SH-SY5Y (cell line): ENCODE data around the gene TUBGCP3.

Source experiments
- GATA2 ChIP-seq: IDR thresholded peaks from 2 replicates; pipeline ENCODE4 v1.6.1; 2011; ENCODE audit warnings: mild to moderate bottlenecking, low read depth, low read length
- GATA3 ChIP-seq: IDR thresholded peaks from 2 replicates; pipeline ENCODE4 v1.6.1; 2011; ENCODE audit warnings: low read depth, mild to moderate bottlenecking, low read length, moderate library complexity

- no peak for TF ChIP-seq GATA2
- no peak for TF ChIP-seq GATA3
Observed at GRCh38 chr13:112580211-112580610, 7.7 kb downstream of the TUBGCP3 start.
